Activated CD8-positive, alpha-beta memory T cell treated with anti-CD3 and anti-CD28 coated beads for 48 hours (primary cell): ENCODE data around the gene LIFR.

Experiments
- DNase-seq, 3 experiments: peaks; one replicate each; pipeline ENCODE4 v3.0.0-alpha.2; 2020; ENCODE audit warnings: low read depth in 2 of 3, low spot score in 2 of 3

Gene LIFR

DNA sequence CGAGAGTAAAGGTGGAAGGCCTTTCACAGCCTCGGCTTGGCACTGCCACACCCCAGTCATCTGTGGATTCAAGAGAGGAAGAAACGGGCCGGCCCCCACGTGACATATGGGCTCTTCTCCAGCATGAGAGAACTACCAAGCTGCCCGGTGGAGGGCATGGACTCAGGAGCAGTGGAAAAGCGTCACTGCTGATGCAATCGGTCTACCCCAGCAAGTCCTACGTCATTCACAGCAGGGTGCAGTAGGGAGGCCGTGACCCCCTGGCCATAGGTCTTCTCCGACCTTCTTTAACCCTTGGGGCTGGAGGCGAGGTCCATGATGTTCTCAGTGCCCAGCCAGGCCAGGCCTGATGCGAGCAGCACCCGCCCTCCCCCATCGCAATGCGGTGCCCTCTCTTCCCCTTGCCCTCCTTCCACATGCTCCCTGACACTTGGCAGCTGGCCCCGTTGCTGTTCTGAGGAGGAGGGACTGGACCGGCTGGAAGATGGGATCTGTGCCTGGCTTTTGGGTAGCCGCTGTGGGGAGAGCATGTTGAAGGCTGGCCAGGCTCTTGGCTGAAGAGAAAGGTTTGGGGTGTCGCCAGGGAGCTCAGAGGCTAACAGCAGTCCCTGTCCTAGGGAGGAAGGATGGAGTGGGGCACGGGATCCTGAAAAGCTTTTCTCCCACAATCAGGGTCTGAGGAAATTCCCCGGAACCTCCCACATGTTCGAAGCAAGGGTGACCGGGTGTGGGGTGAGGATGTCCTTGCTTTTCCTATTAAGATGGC is 89.8 kb downstream of the LIFR start:
- DNase-seq = no peak

DNA sequence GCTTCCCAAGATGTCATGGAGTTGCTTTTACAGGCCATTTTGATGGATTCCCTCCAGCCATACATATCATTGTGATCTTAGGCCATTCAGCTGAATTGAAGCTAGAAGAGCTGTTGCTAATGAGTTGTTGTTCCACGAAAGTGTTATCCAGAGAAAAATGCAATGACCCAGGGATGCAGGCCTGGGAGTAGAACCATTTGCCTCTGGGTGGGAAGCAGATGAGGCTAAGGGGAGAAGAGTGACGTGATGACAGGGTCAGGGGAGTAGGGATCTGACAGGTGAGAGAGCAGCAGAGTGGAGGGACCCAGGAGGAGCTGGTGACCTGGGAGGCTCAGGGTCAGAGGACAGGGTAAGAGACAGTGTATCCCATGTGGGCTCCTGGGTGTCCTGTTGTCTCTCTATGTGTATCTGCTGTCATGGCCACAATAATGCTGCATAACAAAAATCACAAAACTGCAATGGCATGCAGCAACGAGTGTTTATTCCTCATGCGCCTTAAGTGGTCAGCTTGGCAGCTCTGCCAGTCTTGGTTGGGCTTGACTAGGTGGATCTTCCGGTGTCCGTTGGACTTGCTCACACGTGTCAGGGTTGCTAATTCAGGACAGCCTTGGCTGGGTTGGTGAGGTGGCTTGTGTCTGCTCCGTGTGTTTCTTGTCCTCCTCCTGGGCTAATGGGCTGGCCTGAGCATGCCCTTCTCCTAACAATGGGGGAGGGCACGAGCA is 90.6 kb downstream of the LIFR start:
- no peak for DNase-seq

GRCh38 chr5:38465061-38465460 is 91.4 kb downstream of the LIFR start:
- DNase-seq = no peak

DNA sequence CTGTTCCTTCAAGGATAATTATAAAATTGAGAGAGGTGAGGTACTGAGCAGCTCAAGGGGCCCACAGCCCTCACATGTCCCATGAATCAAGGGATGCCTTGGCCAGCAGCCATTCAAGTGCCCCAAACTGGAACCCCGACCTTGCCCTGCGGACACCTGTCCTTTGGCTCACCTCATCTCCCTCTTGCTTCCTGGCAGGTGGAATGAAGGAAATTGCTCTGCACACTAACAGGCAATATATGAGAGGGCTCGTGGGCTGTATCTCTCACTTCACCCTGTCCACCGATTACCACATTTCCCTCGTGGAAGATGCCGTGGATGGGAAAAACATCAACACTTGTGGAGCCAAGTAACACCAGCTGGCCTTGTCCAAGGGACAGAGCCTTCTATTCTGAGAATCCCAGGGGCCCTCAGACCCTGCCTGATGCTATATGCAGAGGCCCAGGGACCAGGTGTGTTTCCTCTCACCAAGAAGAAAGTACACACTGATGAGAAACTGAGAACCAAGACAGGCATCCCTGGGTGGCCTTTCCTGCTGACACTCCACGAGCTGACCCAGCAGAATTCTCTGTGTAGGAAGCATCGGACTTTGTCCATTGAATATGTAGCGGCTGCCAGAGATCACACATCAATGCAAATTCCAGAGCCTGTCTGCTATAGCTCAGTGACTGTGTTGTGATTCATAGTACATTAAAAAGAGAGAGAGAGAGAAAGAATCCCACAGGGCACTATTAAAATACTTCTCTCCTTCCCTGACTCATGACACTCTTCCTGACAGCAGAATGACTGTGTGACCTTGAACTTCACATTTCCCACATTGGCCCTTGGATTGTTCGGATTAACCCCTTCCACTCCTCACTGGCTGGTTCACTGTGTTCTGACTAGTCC is 92.6 kb downstream of the LIFR start:
- no peak for DNase-seq

DNA sequence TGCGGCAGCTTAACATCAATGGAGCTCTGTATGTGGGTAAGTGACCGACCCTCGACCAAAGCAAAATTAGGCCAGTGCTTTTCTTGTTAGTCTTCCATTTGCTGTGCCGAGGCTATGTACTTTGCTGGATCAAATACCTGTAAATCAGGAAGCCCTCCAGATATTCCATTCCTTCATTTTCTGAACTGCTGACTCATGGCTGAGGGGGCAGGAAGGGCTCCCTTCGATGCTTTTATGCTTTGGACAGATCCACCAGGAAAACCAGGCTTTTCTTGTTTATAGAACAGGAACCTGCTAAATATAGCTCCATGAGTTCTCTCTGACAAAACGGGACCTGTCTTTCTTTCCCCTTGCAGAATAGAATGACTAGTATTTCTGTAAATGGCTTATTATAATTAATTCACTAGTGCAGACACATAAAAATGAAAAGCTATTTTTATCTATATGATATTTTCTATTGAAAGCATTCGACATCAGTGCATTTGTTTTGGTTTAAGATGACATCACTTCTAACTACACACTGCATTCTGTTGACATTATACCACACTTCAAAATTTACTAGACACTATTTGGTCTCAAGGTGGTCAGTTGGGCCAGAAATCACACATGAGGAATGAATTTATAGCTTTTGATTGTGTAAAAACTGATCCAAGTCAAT is 93.3 kb downstream of the LIFR start:
- no peak for DNase-seq

DNA sequence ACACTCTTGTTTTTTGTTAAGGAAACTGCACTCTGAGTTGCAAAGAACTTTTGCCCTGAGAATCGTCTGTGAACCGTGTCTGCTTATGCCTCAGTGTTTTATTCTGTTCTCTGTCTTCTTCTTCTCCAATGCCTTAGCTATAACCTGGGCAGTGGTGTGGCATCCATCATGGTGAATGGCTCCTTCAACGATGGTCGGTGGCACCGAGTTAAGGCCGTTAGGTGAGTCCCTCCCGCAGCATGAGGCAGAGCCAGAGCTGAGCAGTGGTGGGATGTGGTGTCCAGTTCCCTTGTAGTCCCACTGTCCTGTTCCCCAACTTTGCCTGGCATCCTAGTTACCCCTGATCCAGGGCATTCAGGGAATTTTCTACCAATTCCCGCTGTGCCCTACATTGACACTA is 98.3 kb downstream of the LIFR start:
- no peak for DNase-seq

DNA sequence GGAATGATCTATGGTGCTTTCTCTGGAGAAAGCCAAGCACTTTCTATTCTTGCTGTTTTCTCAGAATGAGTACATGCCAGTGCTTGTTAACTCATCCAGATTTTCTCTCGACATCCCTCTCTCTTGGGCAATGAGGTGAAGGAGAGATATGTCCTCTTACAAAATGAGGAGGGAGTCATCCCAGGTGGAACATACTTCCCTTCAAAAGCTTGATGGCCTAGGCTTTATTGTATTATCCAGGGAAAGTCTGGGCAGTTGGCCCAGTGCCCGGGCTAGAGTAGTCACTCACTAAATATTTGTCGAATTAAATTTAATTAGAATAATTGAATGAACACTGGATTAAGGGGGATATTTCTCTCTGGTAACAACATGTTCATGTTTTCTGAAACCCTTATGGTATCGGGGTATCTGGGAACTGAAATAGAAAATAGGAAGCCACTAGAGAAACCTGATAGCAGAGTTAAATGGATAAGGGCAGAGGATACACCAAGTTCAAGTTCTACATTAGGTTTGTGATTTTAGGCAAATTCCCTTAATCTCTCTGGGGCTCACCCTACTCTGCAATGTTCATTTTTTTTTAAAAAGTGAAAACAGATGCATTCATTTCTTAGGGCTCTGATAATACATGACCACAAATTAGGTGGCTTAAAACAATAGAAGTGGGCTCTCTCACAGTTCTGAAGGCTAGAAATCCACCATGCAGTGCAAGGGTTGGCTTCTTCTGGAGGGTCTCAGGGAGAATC is 99.6 kb downstream of the LIFR start:
- DNase-seq = no peak

GRCh38 chr5:38455796-38456330 is 100.6 kb downstream of the LIFR start:
- DNase-seq = no peak

DNA sequence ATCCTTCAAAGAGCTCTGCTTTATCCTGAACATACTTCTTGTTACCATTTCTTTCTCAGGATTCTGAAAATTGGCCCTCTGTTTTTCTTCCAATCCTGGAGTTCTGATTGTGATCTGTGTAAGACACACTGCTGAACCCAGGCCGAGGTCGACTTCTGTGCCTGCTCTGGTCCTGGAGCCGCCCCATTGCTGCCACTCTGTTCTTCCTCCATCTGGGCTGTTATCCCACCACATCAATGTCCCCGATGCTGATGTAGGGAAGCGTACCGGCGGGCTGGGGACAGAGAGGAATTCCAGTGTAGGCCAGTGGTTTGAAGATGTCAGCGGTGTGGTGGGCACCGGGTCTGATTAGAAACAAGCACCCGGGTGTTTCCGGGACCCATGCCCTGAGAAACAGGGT is 102.5 kb downstream of the LIFR start:
- no peak for DNase-seq

- DNase-seq = peak in 1 of 3 experiments; percentile 33
Observed at GRCh38 chr5:38453506-38453905, 102.9 kb downstream of the LIFR start.

- no peak for DNase-seq
Observed at GRCh38 chr5:38452201-38452600, 104.2 kb downstream of the LIFR start.

- DNase-seq = no peak
Observed at GRCh38 chr5:38451074-38451725, 105.2 kb downstream of the LIFR start.

DNA sequence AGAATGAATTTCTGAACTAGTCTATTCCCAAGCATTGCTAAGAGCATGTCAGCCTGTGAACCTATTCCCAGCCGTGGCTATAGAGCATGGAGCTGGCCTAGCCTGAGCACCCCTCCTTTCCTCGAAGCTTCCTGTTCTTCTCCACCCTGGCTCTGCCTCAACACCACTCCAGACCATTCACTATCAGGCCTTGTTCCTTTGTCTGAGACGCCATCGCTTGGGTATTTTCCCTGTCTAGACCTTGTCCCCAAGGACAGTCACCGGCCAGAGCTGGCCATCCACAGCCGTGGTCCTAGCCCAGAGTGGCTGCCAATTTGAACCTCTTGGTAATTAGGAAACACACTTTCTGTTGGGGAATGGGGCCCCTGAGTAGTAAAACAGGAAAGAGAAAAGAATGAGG is 105.8 kb downstream of the LIFR start:
- no peak for DNase-seq

DNA sequence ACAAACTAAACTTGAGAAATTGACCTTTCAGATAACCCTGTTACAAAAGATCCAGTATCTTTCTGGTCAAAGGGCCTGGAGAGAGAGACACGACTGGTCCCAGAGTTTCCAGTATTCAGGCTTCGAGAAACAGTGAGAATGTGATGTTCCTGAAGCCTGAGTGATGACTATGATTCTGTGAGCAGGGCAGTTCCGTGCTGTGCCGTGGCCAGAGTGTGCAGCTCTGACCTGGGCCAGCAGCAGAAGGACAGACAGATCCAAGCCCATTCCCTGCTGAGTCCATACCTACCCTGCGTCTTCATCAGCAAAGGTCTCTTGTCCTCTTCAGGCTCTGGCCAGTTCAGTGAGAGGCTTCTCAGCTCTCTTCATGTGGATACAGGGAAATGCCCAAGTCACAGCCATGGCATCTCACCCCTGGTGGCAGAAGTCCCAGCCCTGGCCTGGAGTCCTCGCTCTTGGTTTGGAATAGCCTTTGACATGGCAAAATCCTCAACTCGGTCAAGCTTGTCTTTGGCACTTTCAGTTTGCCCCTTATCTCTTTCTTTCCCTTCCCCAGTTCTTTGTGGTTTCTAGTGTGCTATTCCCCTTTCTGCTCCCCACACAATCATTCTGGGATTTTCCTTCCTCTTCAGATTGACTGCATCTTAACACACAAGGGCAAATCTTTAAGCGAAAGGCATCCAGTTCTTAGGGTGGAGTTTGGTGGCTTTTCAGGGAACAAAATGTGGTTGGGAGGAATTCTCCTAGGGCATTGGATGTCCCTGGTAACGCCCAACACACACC is 107.7 kb downstream of the LIFR start:
- DNase-seq = no peak

DNA sequence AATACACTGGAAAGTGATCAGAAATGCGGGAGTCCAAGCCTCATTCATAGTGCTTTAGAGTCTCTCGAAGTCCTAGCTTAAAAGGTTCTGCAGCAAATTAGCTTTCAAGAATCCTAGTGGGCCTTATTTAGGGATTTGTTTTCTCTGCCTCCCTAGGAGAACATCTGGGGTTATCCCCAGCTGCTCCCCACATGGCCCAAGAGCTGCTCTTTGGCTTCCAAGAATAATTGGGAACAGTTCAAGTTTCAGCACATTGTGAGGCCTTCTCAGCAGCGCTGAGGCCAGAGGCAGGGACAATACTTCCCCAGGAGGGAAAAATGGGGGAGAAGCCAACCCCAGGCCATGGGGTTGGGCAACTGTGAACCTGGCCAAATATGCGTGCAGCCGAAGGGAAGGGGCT is 108.7 kb downstream of the LIFR start:
- DNase-seq = no peak

- no peak for DNase-seq
Observed at GRCh38 chr5:38447056-38447455, 109.4 kb downstream of the LIFR start.

- no peak for DNase-seq
Observed at GRCh38 chr5:38446029-38446522, 110.4 kb downstream of the LIFR start.

- DNase-seq = no peak
Observed at GRCh38 chr5:38445374-38446028, 110.9 kb downstream of the LIFR start.
